Measurements from ENCODE around the gene GSE1.

GSE1 gene

DNA sequence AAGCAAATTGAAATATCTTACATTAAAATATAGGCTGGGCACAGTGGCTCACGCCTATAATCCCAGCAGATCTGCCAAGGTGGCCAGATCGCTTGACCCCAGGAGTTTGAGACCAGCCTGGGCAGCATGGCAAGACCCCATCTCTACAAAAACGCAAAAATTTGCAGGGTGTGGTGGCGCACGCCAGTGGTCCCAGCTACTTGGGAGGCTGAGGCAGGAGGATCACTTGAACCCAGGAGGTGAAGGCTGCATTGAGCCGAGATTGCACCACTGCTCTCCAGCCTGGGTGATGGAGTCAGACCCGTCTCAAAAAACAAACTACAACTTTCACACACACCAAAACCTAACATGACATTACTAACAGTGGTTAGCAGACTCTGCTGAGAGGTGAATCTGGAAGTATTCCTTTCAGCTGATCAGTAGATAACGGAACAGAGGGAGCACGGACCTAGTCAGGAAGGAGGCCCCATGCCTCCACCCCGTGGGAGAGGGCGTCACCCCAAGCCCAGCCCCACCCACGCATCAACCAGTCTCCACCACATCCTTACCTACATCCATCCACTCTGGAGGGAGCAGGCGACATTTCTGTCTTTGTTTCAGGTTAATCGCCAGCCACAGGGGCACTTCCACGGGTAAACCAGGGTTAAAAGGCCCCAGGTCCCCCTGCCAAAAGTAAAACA is 73.9 kb downstream of the GSE1 start:
- Histone ChIP-seq H3K4me1 (ENCODE audit: control insufficient read depth, insufficient read depth, low read length) (no peaks in the 10 kb centered on the region), H3K27me3 (replicated peaks; ENCODE audit: control insufficient read depth, insufficient read depth, low read length) (peaks cover 9% of the 10 kb centered on the region), H3K4me3 (ENCODE audit: low read length) (no peak overlapping the region), H3K9ac (ENCODE audit: low read length) (no peak overlapping the region), H3K9me3 (ENCODE audit: control insufficient read depth, low read length) (no peaks in the 10 kb centered on the region), H3K36me3 (ENCODE audit: control insufficient read depth, insufficient read depth, low read length, severe bottlenecking) (no peaks in the 10 kb centered on the region)
- no peak for DNase-seq (ENCODE audit: low read depth)

DNA sequence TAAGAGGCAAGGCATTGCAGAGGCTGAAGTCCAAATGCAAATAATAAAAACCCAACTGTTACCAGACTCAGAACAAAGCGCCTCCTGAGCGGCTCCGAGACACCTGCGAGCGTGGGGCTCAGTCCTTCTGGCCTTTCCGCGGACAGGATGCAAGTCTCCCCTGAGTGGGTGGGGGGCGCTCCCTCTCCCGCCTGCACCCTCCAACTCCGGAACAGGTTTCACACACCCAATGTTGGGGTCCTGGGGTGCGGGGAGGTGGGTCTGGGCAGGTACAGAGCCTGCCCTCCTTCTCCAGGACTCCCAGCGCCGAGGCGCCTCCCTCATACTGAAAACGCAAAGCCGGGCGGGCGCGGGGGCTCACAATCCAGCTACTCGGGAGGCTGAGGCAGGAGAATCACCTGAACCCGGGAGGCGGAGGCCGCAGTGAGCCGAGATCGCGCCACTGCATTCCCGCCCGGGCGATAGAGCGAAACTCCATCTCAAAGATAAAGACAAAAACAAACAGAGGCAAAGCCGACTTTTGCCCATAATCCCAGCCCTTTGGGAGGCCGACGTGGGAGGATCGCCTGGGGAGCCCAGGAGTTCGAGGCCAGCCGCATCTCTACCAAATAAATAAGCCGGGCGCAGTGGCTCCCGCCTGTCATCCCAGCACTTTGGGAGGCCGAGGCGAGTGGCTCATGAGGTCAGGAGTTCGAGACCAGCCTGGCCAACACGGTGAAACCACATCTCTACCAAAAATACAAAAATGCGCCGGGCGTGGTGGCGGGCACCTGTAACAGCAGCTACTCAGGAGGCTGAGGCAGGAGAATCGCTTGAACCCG is 74.7 kb downstream of the GSE1 start:
- Histone ChIP-seq H3K4me3 (ENCODE audit: low read length) (peak overlapping the region; percentile 86), H3K4me1 (ENCODE audit: control insufficient read depth, insufficient read depth, low read length) (no peaks in the 10 kb centered on the region), H3K9me3 (ENCODE audit: control insufficient read depth, low read length) (no peaks in the 10 kb centered on the region), H3K9ac (ENCODE audit: low read length) (no peak overlapping the region), H3K27me3 (replicated peaks; ENCODE audit: control insufficient read depth, insufficient read depth, low read length) (peaks cover 17% of the 10 kb centered on the region), H3K36me3 (ENCODE audit: control insufficient read depth, insufficient read depth, low read length, severe bottlenecking) (no peaks in the 10 kb centered on the region)
- no peak for DNase-seq (ENCODE audit: low read depth)

DNA sequence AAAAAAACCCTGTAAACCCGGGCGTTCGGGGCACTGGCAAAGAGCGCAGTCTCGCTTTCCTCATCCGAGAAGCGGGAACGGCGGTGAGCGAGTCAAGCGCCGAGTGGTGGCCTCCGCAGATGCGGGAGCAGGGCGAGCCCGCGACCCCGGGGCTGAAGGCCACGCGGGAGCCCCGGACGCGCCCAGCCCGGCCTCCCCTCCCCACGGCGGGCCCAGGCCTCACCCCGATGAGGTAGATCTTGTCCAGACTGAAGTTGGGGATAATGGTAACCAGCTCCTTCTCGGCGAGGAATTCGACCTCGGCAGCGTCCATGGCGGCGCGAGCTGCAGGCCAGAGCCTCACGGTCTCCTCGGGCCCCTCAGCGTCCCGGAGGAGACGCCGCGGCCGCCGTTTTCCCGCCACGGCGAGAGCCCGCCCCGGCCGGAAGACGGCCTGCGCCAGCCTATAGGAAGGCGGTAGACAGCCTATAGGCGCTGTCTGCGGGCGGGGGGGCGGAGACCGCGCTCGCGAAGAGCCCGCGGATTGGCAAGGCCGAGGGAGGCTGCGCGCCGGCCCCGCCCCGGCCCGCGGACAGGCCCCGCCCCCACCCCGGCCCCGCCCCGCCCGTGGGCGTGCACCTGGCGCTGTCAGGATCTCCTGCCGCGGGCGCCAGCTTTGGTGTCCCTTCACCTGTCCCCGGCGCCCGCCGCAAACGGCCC is 75.6 kb downstream of the GSE1 start, which contains the start of gene GINS2:
GINS2 (minus strand) TSS at position 369 of the 699 bp plus-strand sequence; CDS start at position 313, 56 bp downstream.
- H3K36me3 ChIP-seq (ENCODE audit: control insufficient read depth, insufficient read depth, low read length, severe bottlenecking) = no peaks in the 10 kb centered on the region
- DNase-seq (ENCODE audit: low read depth) = peak; percentile 95
- no peaks in the 10 kb centered on the region for H3K9me3 ChIP-seq (ENCODE audit: control insufficient read depth, low read length)
- peak within 1 kb of the TSS; percentile 72 for H3K9ac ChIP-seq (ENCODE audit: low read length)
- peaks cover 23% of the 10 kb centered on the region for H3K27me3 ChIP-seq (replicated peaks; ENCODE audit: control insufficient read depth, insufficient read depth, low read length)
- H3K4me3 ChIP-seq (ENCODE audit: low read length) = peak within 1 kb of the TSS; percentile 86
- H3K4me1 ChIP-seq (ENCODE audit: control insufficient read depth, insufficient read depth, low read length) = no peaks in the 10 kb centered on the region

DNA sequence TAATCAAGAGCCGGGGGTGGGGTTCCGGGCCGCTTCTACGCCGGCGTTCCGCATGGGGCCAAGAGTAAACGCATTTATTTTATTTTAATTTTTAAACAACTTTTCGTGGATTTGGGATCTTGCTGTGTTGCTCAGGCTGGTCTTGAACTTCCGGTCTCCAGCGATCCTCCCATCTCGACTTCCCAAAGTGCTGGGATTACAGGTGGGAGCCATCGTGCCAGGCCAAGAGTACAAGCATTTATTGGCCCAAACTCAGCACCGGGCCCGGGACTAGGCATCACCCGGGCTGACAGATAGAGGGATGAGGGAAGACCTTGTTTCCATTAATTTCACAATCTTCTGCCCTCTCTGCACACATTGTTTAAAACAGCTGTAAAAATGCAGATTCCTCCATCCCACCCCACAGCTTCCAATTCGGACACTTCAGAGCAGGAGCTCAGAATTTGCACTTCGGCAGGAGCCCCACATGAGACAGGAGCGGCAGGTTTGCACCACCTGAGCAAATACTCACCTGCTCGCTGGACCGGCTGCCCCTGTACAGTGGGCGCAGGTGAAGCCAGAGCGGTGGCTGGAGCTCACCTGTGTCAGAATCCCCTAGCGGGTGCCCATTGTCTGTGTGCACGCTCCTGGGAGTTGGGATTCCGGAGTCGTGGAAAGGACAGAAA is 76.3 kb downstream of the GSE1 start:
- peak overlapping the region; percentile 69 for H3K4me3 ChIP-seq (ENCODE audit: low read length)
- no peaks in the 10 kb centered on the region for H3K4me1 ChIP-seq (ENCODE audit: control insufficient read depth, insufficient read depth, low read length)
- H3K9ac ChIP-seq (ENCODE audit: low read length) = peak overlapping the region; percentile 29
- no peak for DNase-seq (ENCODE audit: low read depth)
- no peaks in the 10 kb centered on the region for H3K36me3 ChIP-seq (ENCODE audit: control insufficient read depth, insufficient read depth, low read length, severe bottlenecking)
- H3K9me3 ChIP-seq (ENCODE audit: control insufficient read depth, low read length) = no peaks in the 10 kb centered on the region
- peaks cover 23% of the 10 kb centered on the region for H3K27me3 ChIP-seq (replicated peaks; ENCODE audit: control insufficient read depth, insufficient read depth, low read length)

DNA sequence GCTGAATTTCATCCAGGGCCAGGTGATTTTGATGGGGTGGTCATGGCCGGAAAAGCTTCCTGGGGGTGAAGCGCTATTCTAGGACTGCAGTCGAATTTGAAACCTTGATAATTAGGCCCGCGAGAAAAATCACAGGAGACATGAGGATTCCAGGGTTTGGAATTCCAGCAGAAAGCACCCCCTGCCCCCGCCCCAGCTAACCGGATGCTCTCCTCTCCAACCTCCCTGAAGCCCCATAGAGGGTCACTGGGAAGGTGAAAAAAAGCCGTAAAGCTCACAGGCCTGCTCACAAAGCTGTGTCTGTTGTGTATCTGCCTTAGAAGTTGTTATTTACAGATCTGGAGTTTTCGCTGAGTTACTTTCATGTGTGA is 76.8 kb downstream of the GSE1 start:
- Histone ChIP-seq H3K36me3 (ENCODE audit: control insufficient read depth, insufficient read depth, low read length, severe bottlenecking) (no peaks in the 10 kb centered on the region), H3K9me3 (ENCODE audit: control insufficient read depth, low read length) (no peaks in the 10 kb centered on the region), H3K27me3 (replicated peaks; ENCODE audit: control insufficient read depth, insufficient read depth, low read length) (peaks cover 27% of the 10 kb centered on the region), H3K4me3 (ENCODE audit: low read length) (no peak overlapping the region), H3K9ac (ENCODE audit: low read length) (no peak overlapping the region), H3K4me1 (ENCODE audit: control insufficient read depth, insufficient read depth, low read length) (no peaks in the 10 kb centered on the region)
- no peak for DNase-seq (ENCODE audit: low read depth)

DNA sequence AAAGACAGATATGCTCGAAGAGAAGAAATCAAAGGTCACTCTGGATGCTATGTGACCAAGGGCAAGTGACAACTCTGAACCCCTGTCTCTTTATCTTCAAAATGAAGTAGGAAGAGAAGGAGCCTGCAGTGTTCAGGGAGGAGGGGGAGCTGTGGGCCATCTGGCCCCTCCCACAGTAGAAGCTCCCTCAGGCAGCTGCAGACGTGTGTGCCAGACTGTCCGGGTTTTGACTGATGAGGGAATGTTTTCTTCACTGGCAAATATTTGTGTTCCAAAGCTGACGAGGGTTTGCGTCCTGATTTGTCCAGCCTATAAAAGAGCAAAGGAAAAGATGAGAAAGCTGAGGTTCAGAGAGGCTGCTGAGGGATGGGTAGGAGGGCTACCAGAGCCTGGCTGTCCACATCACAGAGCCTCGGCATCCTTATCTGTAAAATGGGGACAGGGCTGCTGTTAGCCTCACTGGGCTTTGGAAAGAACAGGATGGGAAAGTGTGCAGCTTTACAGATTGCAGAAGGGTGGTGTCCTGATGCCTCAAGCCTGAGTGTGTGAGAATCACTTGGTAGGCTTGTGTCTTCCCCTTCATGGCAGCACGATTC is 77.4 kb downstream of the GSE1 start:
- Histone ChIP-seq H3K27me3 (replicated peaks; ENCODE audit: control insufficient read depth, insufficient read depth, low read length) (peaks cover 33% of the 10 kb centered on the region), H3K9me3 (ENCODE audit: control insufficient read depth, low read length) (no peaks in the 10 kb centered on the region), H3K36me3 (ENCODE audit: control insufficient read depth, insufficient read depth, low read length, severe bottlenecking) (no peaks in the 10 kb centered on the region), H3K4me3 (ENCODE audit: low read length) (no peak overlapping the region), H3K9ac (ENCODE audit: low read length) (no peak overlapping the region), H3K4me1 (ENCODE audit: control insufficient read depth, insufficient read depth, low read length) (no peaks in the 10 kb centered on the region)
- no peak for DNase-seq (ENCODE audit: low read depth)

DNA sequence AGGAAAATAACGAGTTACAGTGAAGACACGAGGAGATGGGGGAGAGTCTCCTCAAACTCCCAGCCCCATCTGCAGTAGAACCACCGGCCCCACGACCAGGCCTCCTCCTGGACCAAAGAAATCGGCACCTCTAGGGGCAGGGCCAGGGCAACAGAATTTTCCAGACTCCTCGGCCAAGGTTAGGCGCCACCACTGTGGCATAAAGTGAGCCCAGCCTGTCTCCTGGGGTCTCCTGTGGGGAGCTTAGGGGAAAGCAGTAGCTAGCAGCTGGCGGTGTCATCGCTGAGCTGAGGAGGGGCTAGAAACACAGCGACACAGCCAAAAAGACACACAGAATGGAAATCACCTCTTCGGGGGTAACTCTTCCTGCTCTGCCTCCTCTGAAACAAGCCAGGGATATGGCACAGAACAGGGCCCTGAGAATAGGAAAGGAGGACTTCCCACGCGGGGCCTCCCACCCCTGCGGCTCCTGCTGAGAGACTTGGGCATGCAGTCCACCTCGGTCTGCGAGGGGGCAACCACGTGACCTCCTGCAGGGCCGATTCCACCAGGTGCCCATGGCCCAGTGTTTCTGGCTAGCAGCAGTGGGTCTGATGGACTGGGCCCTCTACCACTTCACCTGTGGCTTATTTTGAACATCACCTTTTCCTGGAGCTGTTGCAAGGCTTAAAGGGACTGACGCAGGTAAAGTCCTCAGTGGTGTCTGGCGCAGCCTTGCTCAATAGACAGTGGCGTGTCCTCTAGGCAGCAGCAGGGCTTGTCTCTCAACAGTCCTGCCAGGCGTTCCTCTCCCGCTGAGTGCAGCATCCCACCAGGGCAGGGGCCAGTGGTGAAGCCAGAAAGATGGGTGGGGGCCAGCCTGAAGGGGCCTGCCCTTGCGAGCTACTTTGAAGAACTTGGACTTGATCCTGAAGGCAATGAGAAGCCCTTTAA is 82.3 kb downstream of the GSE1 start:
- peaks cover 67% of the 10 kb centered on the region for H3K27me3 ChIP-seq (replicated peaks; ENCODE audit: control insufficient read depth, insufficient read depth, low read length)
- peaks cover 10% of the 10 kb centered on the region for H3K4me1 ChIP-seq (ENCODE audit: control insufficient read depth, insufficient read depth, low read length)
- no peak for DNase-seq (ENCODE audit: low read depth)
- H3K9me3 ChIP-seq (ENCODE audit: control insufficient read depth, low read length) = no peaks in the 10 kb centered on the region
- no peaks in the 10 kb centered on the region for H3K36me3 ChIP-seq (ENCODE audit: control insufficient read depth, insufficient read depth, low read length, severe bottlenecking)
- H3K9ac ChIP-seq (ENCODE audit: low read length) = no peak overlapping the region
- H3K4me3 ChIP-seq (ENCODE audit: low read length) = no peak overlapping the region

DNA sequence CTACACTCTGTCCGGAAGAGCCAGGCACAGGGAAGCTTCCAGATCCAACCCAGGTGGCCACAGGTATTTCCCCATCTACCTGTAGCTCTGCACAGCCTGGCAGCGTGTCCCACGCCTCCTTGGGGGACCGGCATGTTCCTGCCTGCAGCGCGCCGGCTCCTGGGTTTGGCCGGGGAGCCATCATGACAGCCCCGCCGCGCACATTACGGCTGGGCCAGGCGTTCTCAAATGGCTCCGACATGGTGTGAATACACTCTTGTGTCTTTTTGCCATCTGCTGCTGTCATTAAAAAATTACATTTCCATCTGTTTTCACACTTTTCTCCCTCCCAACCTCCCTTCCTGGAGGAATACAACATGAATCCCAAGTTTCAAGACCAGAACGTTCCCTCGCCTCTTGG is 83.7 kb downstream of the GSE1 start:
- H3K4me1 ChIP-seq (ENCODE audit: control insufficient read depth, insufficient read depth, low read length) = peaks cover 10% of the 10 kb centered on the region
- H3K9ac ChIP-seq (ENCODE audit: low read length) = no peak overlapping the region
- no peak for DNase-seq (ENCODE audit: low read depth)
- H3K27me3 ChIP-seq (replicated peaks; ENCODE audit: control insufficient read depth, insufficient read depth, low read length) = peaks cover 67% of the 10 kb centered on the region
- H3K36me3 ChIP-seq (ENCODE audit: control insufficient read depth, insufficient read depth, low read length, severe bottlenecking) = no peaks in the 10 kb centered on the region
- peaks cover 5% of the 10 kb centered on the region for H3K9me3 ChIP-seq (ENCODE audit: control insufficient read depth, low read length)
- H3K4me3 ChIP-seq (ENCODE audit: low read length) = no peak overlapping the region

DNA sequence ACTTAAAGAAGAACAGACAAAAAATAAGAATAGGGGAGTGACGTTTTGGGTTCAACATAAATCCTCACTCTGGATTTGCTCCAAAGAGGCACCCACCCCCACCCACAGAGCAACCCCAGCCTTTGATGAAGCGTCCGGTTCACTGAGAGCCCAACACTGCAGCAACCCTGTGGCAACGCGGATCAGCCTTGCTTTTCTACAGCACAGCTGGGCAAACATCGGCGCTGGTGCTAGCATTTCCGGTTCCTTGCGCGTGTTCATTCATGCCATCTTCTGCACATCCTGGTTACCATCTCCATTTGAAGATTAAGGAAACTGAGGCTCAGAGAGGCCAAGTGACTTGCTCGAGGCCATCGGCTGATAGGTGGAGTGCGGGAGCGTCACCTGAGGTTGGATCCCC is 84.3 kb downstream of the GSE1 start:
- no peak overlapping the region for H3K4me3 ChIP-seq (ENCODE audit: low read length)
- no peak for DNase-seq (ENCODE audit: low read depth)

DNA sequence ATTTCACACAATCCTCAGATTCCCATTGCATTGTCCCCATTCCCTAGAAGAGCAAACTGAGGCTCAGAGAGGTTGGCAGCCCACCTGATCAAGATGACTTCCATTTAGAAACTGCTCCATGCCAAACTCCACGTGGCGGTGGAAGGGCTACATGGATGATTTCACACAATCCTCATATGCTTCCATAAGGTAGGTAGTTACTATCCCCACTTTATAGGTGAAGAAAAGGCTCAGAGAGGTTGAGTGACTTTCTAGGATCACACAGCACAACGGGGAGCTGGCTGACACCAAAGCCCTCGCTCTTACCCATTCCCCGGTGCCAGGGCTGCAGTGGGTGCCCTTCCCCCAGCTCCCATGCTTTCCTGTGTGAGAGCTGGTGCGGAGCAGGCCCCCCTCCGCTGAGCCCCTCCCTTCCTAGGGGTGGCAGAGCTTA is 85.4 kb downstream of the GSE1 start:
- Histone ChIP-seq H3K4me1 (ENCODE audit: control insufficient read depth, insufficient read depth, low read length) (peaks cover 10% of the 10 kb centered on the region), H3K27me3 (replicated peaks; ENCODE audit: control insufficient read depth, insufficient read depth, low read length) (peaks cover 51% of the 10 kb centered on the region), H3K36me3 (ENCODE audit: control insufficient read depth, insufficient read depth, low read length, severe bottlenecking) (no peaks in the 10 kb centered on the region), H3K9me3 (ENCODE audit: control insufficient read depth, low read length) (peaks cover 8% of the 10 kb centered on the region), H3K4me3 (ENCODE audit: low read length) (no peak overlapping the region), H3K9ac (ENCODE audit: low read length) (no peak overlapping the region)
- DNase-seq (ENCODE audit: low read depth) = no peak

More for the DNA sequence above, 84.3 kb downstream of the GSE1 start:
- no peaks in the 10 kb centered on the region for H3K36me3 ChIP-seq (ENCODE audit: control insufficient read depth, insufficient read depth, low read length, severe bottlenecking)
- no peak overlapping the region for H3K9ac ChIP-seq (ENCODE audit: low read length)
- H3K4me1 ChIP-seq (ENCODE audit: control insufficient read depth, insufficient read depth, low read length) = peaks cover 10% of the 10 kb centered on the region
- H3K27me3 ChIP-seq (replicated peaks; ENCODE audit: control insufficient read depth, insufficient read depth, low read length) = peaks cover 61% of the 10 kb centered on the region
- peaks cover 8% of the 10 kb centered on the region for H3K9me3 ChIP-seq (ENCODE audit: control insufficient read depth, low read length)

Data from adipocyte (in vitro differentiated cells).